Prostate gland (tissue), 2 donors: ENCODE data around the gene EML1.

Experiments used
- CTCF ChIP-seq, 4 experiments: fragments of 200-600 bp in 2 of 4; fragments of 450-650 bp in 2 of 4; sonication (generic) in 2 of 4; IDR thresholded peaks; 1 replicate in 3 of 4; 2 replicates in 1 of 4; pipeline ENCODE4 v1.5.1; 2016 to 2019; ENCODE audit warnings: antibody characterized with exemption in 4 of 4, mild to moderate bottlenecking in 2 of 4, moderate library complexity in 2 of 4
- POLR2A ChIP-seq: fragments of 450-650 bp; IDR thresholded peaks from one replicate; pipeline ENCODE4 v1.6.1; 2016; ENCODE audit warnings: antibody characterized with exemption, mild to moderate bottlenecking

- TF ChIP-seq CTCF (IDR thresholded peaks at IDR 0.05): no peak
- no peak for TF ChIP-seq POLR2A
These were observed 44.6 kb downstream of the EML1 start for GRCh38 chr14:99837822-99838221.
